ENCODE data around the gene TC2N.

DNA sequence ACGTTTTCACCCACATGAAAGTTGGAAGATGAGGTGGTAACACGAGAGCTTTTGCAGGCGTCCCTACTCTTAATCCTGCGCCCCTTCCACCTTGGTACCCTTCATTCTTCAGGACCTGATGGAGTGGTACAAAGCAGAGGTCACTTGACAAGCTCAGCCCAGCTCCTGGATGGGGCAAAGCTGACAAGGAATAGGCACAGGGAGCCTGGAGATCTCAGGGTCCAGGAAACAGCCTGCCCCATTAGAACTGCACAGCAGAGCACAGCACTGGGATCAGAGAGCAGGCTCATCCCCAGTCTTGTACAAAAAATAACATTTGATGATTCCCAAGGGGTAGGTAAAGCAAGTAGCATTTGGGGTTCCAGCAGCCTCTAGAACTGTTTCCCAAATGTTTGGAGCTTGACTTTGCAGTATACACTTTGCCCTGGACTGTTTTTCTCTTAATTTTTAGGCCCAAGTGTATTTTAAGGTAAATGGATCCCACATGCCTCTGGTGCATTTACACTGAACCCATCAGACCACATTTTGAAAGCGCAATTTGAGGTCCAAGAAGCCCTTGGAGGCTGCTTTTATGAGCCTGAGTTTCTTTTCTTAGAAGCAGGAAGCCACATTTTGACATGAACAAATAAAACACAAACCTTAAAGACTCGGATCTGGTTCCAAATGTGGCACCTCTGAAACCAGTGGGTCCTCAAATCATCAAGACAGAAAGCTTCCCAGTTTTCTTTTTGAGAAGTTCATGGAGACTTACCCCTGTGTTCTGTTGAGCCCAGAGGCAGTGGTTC, 633 bp downstream of the TC2N start:
- TF ChIP-seq, protein P1, sequence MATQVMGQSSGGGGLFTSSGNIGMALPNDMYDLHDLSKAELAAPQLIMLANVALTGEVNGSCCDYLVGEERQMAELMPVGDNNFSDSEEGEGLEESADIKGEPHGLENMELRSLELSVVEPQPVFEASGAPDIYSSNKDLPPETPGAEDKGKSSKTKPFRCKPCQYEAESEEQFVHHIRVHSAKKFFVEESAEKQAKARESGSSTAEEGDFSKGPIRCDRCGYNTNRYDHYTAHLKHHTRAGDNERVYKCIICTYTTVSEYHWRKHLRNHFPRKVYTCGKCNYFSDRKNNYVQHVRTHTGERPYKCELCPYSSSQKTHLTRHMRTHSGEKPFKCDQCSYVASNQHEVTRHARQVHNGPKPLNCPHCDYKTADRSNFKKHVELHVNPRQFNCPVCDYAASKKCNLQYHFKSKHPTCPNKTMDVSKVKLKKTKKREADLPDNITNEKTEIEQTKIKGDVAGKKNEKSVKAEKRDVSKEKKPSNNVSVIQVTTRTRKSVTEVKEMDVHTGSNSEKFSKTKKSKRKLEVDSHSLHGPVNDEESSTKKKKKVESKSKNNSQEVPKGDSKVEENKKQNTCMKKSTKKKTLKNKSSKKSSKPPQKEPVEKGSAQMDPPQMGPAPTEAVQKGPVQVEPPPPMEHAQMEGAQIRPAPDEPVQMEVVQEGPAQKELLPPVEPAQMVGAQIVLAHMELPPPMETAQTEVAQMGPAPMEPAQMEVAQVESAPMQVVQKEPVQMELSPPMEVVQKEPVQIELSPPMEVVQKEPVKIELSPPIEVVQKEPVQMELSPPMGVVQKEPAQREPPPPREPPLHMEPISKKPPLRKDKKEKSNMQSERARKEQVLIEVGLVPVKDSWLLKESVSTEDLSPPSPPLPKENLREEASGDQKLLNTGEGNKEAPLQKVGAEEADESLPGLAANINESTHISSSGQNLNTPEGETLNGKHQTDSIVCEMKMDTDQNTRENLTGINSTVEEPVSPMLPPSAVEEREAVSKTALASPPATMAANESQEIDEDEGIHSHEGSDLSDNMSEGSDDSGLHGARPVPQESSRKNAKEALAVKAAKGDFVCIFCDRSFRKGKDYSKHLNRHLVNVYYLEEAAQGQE (IDR thresholded peaks at IDR 0.05; ENCODE audit: insufficient read depth in 1 of 2, low read depth in 2 of 2, low read length in 2 of 2): no peak
- no peak for TF ChIP-seq POLR2AphosphoS5 (IDR thresholded peaks at IDR 0.05; ENCODE audit: low read depth, low read length)

Measured in PFSK-1 (cell line).